Measurements from ENCODE around the gene PPP1R7. TPM values are rescaled to one million over a fixed set of nuclear protein-coding genes. Genes with fewer than 3 reads are reported as not detected.
A peak's percentile ranks its signal among the peaks of the same experiment; 100 is the strongest.

Gene PPP1R7
- total RNA-seq, 1 experiment from 2014 or later: 43.9 TPM

GRCh38 chr2:241148239-241148638, 2.0 kb upstream of the PPP1R7 start:
- Mint-ChIP-seq H3K4me3 (ENCODE audit: unreplicated experiment) (peak overlapping the region; percentile 95), H3K9me3 (ENCODE audit: unreplicated experiment) (no peaks in the 10 kb centered on the region), H3K4me1 (ENCODE audit: insufficient read depth, unreplicated experiment) (peaks cover 27% of the 10 kb centered on the region), H3K36me3 (ENCODE audit: insufficient read depth, unreplicated experiment) (peaks cover 16% of the 10 kb centered on the region), H3K27me3 (ENCODE audit: insufficient read depth, unreplicated experiment) (no peaks in the 10 kb centered on the region), H3K27ac (ENCODE audit: low read depth, unreplicated experiment) (no peak overlapping the region)
- no peak for TF ChIP-seq CTCF (IDR thresholded peaks at IDR 0.05; ENCODE audit: unreplicated experiment)
- ChIA-PET POLR2A (interaction anchor here (1.4 to 3.0 kb wide), 2 partner anchors 47 to 488 kb away, joined by 4 to 38 read pairs; partner anchors contain the start of gene MTERF4), CTCF (no interaction called here)
- DNase-seq (ENCODE audit: unreplicated experiment): no peak
- BruUV-seq (replicated peaks): no TSS peak
- intact Hi-C loops (cut with micrococcal nuclease): loop anchor here (2.0 to 5.0 kb wide), 2 partner anchors 45 to 296 kb away; partner anchors contain the start of gene MTERF4

GRCh38 chr2:241148891-241149674, 1.2 kb upstream of the PPP1R7 start, which contains the start of gene PASK:
Gene PASK (minus strand): TSS chr2:241149472. CDS start chr2:241143032, 6,440 bp downstream.
- H3K36me3 Mint-ChIP-seq (ENCODE audit: insufficient read depth, unreplicated experiment): peaks cover 12% of the 10 kb centered on the region
- peaks cover 30% of the 10 kb centered on the region for H3K4me1 Mint-ChIP-seq (ENCODE audit: insufficient read depth, unreplicated experiment)
- BruUV-seq (replicated peaks): no TSS peak
- DNase-seq (ENCODE audit: unreplicated experiment): peak; percentile 97
- intact Hi-C loops (cut with micrococcal nuclease): loop anchor here (2.0 to 5.0 kb wide), 2 partner anchors 46 to 297 kb away; partner anchors contain the start of gene MTERF4
- no peaks in the 10 kb centered on the region for H3K9me3 Mint-ChIP-seq (ENCODE audit: unreplicated experiment)
- peak within 1 kb of the TSS; percentile 95 for H3K4me3 Mint-ChIP-seq (ENCODE audit: unreplicated experiment)
- no peak for TF ChIP-seq CTCF (IDR thresholded peaks at IDR 0.05; ENCODE audit: unreplicated experiment)
- H3K27me3 Mint-ChIP-seq (ENCODE audit: insufficient read depth, unreplicated experiment): no peaks in the 10 kb centered on the region
- H3K27ac Mint-ChIP-seq (ENCODE audit: low read depth, unreplicated experiment): peak within 1 kb of the TSS; percentile 79
- ChIA-PET POLR2A (interaction anchor here (0.6 to 3.0 kb wide), 17 partner anchors 8 to 1136 kb away, joined by 3 to 38 read pairs (median 3); partner anchors contain the start of genes DTYMK, FARP2 and MTERF4), CTCF (interaction anchor here (0.5 to 1.1 kb wide), 3 partner anchors 67 to 309 kb away, joined by 3 to 8 read pairs (median 4); no protein-coding TSS in a partner anchor)

DNA sequence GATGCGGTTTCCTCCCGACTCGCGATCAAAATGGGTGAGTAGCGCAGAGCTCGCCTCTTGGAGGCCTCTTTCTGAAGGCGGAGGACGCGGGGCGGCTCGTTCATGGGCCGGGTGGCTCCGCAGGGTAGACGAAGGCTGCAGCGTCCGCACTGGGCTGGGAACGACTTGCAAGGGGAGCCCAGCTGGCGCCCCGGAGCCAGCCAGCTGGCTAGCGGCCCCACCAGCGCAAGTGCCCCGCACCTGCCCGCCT, 667 bp upstream of the PPP1R7 start:
- Mint-ChIP-seq H3K4me3 (ENCODE audit: unreplicated experiment) (peak overlapping the region; percentile 95), H3K4me1 (ENCODE audit: insufficient read depth, unreplicated experiment) (peaks cover 30% of the 10 kb centered on the region), H3K27ac (ENCODE audit: low read depth, unreplicated experiment) (peak overlapping the region; percentile 79), H3K9me3 (ENCODE audit: unreplicated experiment) (no peaks in the 10 kb centered on the region), H3K27me3 (ENCODE audit: insufficient read depth, unreplicated experiment) (no peaks in the 10 kb centered on the region), H3K36me3 (ENCODE audit: insufficient read depth, unreplicated experiment) (peaks cover 16% of the 10 kb centered on the region)
- intact Hi-C loops (cut with micrococcal nuclease): loop anchor here (2.0 to 5.0 kb wide), 2 partner anchors 47 to 297 kb away; partner anchors contain the start of gene MTERF4
- ChIA-PET POLR2A (interaction anchor here (0.6 to 3.0 kb wide), 19 partner anchors 9 to 1136 kb away, joined by 3 to 38 read pairs (median 3); partner anchors contain the start of genes DTYMK, FARP2 and MTERF4), CTCF (interaction anchor here (0.6 to 1.1 kb wide), 4 partner anchors 166 to 591 kb away, joined by 3 to 8 read pairs (median 4); partner anchors contain the start of genes HDLBP and SEPTIN2)
- no peak for DNase-seq (ENCODE audit: unreplicated experiment)
- no TSS peak for BruUV-seq (replicated peaks)
- TF ChIP-seq CTCF (IDR thresholded peaks at IDR 0.05; ENCODE audit: unreplicated experiment): no peak
